AG09319 (cell line): ENCODE data around the gene L3MBTL4.

Experiments used
- DNase-seq: peaks from one replicate; pipeline ENCODE4 v3.0.0-alpha.2; 2010; ENCODE audit warnings: low read depth; ENCODE audit errors: extremely low read depth
- TF ChIP-seq, protein P1 (sequence below): IDR thresholded peaks from 2 replicates; pipeline ENCODE4 v1.5.1; 2011; ENCODE audit warnings: low read depth, mild to moderate bottlenecking, inconsistent platforms, low read length, moderate library complexity

The L3MBTL4 gene

GRCh38 chr18:6207941-6208340 is 206.8 kb downstream of the L3MBTL4 start:
- no peak for DNase-seq
- TF ChIP-seq, protein P1, sequence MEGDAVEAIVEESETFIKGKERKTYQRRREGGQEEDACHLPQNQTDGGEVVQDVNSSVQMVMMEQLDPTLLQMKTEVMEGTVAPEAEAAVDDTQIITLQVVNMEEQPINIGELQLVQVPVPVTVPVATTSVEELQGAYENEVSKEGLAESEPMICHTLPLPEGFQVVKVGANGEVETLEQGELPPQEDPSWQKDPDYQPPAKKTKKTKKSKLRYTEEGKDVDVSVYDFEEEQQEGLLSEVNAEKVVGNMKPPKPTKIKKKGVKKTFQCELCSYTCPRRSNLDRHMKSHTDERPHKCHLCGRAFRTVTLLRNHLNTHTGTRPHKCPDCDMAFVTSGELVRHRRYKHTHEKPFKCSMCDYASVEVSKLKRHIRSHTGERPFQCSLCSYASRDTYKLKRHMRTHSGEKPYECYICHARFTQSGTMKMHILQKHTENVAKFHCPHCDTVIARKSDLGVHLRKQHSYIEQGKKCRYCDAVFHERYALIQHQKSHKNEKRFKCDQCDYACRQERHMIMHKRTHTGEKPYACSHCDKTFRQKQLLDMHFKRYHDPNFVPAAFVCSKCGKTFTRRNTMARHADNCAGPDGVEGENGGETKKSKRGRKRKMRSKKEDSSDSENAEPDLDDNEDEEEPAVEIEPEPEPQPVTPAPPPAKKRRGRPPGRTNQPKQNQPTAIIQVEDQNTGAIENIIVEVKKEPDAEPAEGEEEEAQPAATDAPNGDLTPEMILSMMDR: no peak

GRCh38 chr18:6207116-6207515 is 207.6 kb downstream of the L3MBTL4 start:
- no peak for DNase-seq
- TF ChIP-seq, protein P1: no peak

- DNase-seq: no peak
- TF ChIP-seq, protein P1: no peak
Measured at GRCh38 chr18:6205706-6206105, 209.0 kb downstream of the L3MBTL4 start.

DNA sequence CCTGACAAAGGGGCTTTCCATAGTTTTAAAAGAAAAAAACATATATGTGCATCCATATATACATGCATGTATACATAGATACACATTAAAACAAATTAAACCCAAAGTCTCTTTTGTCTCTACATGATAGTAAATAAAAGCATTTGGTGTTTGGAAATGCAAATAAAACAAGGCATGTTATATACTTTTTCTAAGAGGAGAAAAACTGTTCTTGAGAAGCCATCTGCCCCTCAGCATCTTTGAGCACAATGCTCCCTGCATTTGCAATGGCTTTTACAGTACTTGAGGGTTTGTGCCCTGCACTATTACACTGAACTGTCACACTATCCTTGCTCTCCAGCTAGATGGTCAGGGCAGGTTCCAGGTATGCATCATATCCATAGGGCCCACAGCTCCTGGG is 210.2 kb downstream of the L3MBTL4 start:
- DNase-seq: no peak
- TF ChIP-seq, protein P1: no peak

DNA sequence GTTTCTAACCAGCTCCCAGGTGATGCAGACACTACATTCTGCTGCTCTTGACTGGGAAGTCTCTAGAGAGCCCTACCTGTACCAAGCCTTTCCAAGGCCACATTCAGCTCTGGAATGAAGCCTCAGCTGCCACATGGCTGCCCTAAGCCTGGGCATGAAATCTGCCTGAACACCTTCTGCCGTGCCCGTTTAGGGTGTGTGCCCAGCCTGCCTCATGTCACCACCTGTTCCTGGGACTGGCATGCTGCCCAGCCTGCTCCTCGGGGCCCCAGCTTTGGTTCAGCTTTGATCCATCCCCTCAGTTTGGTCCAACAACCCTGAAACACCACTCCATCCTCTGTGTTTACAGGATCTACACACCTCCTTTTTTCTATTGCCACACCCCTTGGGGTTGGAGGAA is 210.9 kb downstream of the L3MBTL4 start:
- TF ChIP-seq, protein P1: no peak
- no peak for DNase-seq

- TF ChIP-seq, protein P1: no peak
- no peak for DNase-seq
Measured at GRCh38 chr18:6202861-6203260, 211.8 kb downstream of the L3MBTL4 start.

GRCh38 chr18:6200204-6200774 is 214.4 kb downstream of the L3MBTL4 start:
- TF ChIP-seq, protein P1: no peak
- no peak for DNase-seq
